Mesenchymal stem cell (in vitro differentiated cells and primary cell): ENCODE results near the gene RMND1.

Experiments used
- DNase-seq: peaks from one replicate; pipeline ENCODE4 v3.0.0-alpha.2; 2013
- H2AFZ ChIP-seq: one replicate; pipeline ENCODE4 v1.6.1; 2013; ENCODE audit warnings: low read depth, mild to moderate bottlenecking, control low read depth, inconsistent platforms, low read length, moderate library complexity
- H2AK5ac ChIP-seq: 2 replicates; pipeline ENCODE4 v1.6.1; 2013; ENCODE audit warnings: low read length, moderate library complexity, mild to moderate bottlenecking, inconsistent platforms; ENCODE audit not compliant: severe bottlenecking
- H2BK120ac ChIP-seq: one replicate; pipeline ENCODE4 v1.6.1; 2013; ENCODE audit warnings: low read depth, mild to moderate bottlenecking, inconsistent platforms, low read length, moderate library complexity
- H2BK12ac ChIP-seq, 2 experiments: one replicate each; pipeline ENCODE4 v1.6.1; 2013; ENCODE audit warnings: inconsistent platforms in 2 of 2, low read length in 2 of 2, mild to moderate bottlenecking in 2 of 2, moderate library complexity in 2 of 2, control low read depth in 1 of 2
- H2BK15ac ChIP-seq: one replicate; pipeline ENCODE4 v1.6.1; 2013; ENCODE audit warnings: mild to moderate bottlenecking, low read depth, inconsistent platforms; ENCODE audit not compliant: poor library complexity, severe bottlenecking
- H2BK5ac ChIP-seq: 2 replicates; pipeline ENCODE4 v1.6.1; 2013; ENCODE audit warnings: low read depth, mild to moderate bottlenecking, low read length, control low read depth, inconsistent platforms; ENCODE audit not compliant: poor library complexity, severe bottlenecking
- H3K14ac ChIP-seq, 2 experiments: one replicate each; pipeline ENCODE4 v1.6.1; 2013; ENCODE audit warnings: inconsistent platforms in 2 of 2, low read length in 2 of 2, control low read depth in 1 of 2, mild to moderate bottlenecking in 1 of 2, moderate library complexity in 1 of 2
- H3K18ac ChIP-seq, 2 experiments: one replicate each; pipeline ENCODE4 v1.6.1; 2013; ENCODE audit warnings: inconsistent platforms in 2 of 2, low read length in 2 of 2, control low read depth in 1 of 2, low read depth in 1 of 2, mild to moderate bottlenecking in 1 of 2
- H3K23ac ChIP-seq, 2 experiments: one replicate each; pipeline ENCODE4 v1.6.1; 2013; ENCODE audit warnings: inconsistent platforms in 2 of 2, low read length in 2 of 2, mild to moderate bottlenecking in 2 of 2, moderate library complexity in 2 of 2, control low read depth in 1 of 2
- H3K27ac ChIP-seq: 2 replicates; pipeline ENCODE4 v1.5.1; 2013; ENCODE audit warnings: mild to moderate bottlenecking, moderate library complexity, low read length, control low read depth, inconsistent platforms; ENCODE audit not compliant: poor library complexity, severe bottlenecking
- H3K27me3 ChIP-seq, 2 experiments: 2 replicates each; pipeline versions ENCODE4 v1.6.1 to v1.7.0; 2013; ENCODE audit warnings: low read length in 2 of 2, mild to moderate bottlenecking in 2 of 2, moderate library complexity in 2 of 2, control low read depth in 1 of 2, inconsistent platforms in 1 of 2; ENCODE audit not compliant: control insufficient read depth in 1 of 2, insufficient read depth in 1 of 2
- H3K36me3 ChIP-seq, 2 experiments: 2 replicates each; pipeline versions ENCODE4 v1.6.1 to v1.7.0; 2013; ENCODE audit warnings: low read length in 2 of 2, control low read depth in 1 of 2, inconsistent platforms in 1 of 2, low read depth in 1 of 2, mild to moderate bottlenecking in 1 of 2; ENCODE audit not compliant: insufficient read depth in 2 of 2, control insufficient read depth in 1 of 2
- H3K4ac ChIP-seq, 2 experiments: one replicate each; pipeline ENCODE4 v1.6.1; 2013; ENCODE audit warnings: inconsistent platforms in 2 of 2, low read length in 2 of 2, mild to moderate bottlenecking in 2 of 2, moderate library complexity in 2 of 2, control low read depth in 1 of 2, low read depth in 1 of 2
- H3K4me1 ChIP-seq: 2 replicates; pipeline ENCODE4 v1.6.1; 2013; ENCODE audit warnings: low read depth, low read length, control low read depth; ENCODE audit not compliant: control insufficient read depth, insufficient read depth
- H3K4me2 ChIP-seq: 2 replicates; pipeline ENCODE4 v1.6.1; 2013; ENCODE audit warnings: low read length, mild to moderate bottlenecking, inconsistent platforms; ENCODE audit not compliant: poor library complexity, severe bottlenecking
- H3K4me3 ChIP-seq, 2 experiments: 2 replicates each; pipeline versions ENCODE4 v1.5.1 to v1.7.0; 2013; ENCODE audit warnings: low read length in 2 of 2, mild to moderate bottlenecking in 2 of 2, control low read depth in 1 of 2, low read depth in 1 of 2; ENCODE audit not compliant: insufficient read depth in 1 of 2
- H3K79me1 ChIP-seq: replicated peaks from 2 replicates; pipeline ENCODE4 v1.6.1; 2013; ENCODE audit warnings: mild to moderate bottlenecking, control low read depth, low read length, inconsistent platforms; ENCODE audit not compliant: poor library complexity, severe bottlenecking
- H3K9ac ChIP-seq: 2 replicates; pipeline ENCODE4 v1.7.0; 2013; ENCODE audit warnings: mild to moderate bottlenecking, low read length, moderate library complexity
- H3K9me3 ChIP-seq: 2 replicates; pipeline ENCODE4 v1.7.0; 2013; ENCODE audit warnings: mild to moderate bottlenecking, low read length; ENCODE audit not compliant: control insufficient read depth
- H4K8ac ChIP-seq: one replicate; pipeline ENCODE4 v1.6.1; 2013; ENCODE audit warnings: inconsistent platforms, mild to moderate bottlenecking, low read length, moderate library complexity
- H4K91ac ChIP-seq: one replicate; pipeline ENCODE4 v1.6.1; 2013; ENCODE audit warnings: mild to moderate bottlenecking, low read length, inconsistent platforms
- WGBS: methylation state at CpG from one replicate; pipeline ENCODE4 v1.1.7; 2013; ENCODE audit warnings: mixed read lengths; 5-methylcytosine and 5-hydroxymethylcytosine counted together

Gene RMND1

GRCh38 chr6:151495380-151495779 is 43.5 kb upstream of the RMND1 start:
- no peaks in the 10 kb centered on the region for H3K9me3 ChIP-seq
- no peak overlapping the region for H3K18ac ChIP-seq
- no peak overlapping the region for H3K14ac ChIP-seq
- no peak overlapping the region for H3K27ac ChIP-seq
- H2BK5ac ChIP-seq, result no peak overlapping the region
- H3K4ac ChIP-seq, result no peak overlapping the region
- peaks cover 11% of the 10 kb centered on the region for H3K4me1 ChIP-seq
- no peaks in the 10 kb centered on the region for H3K79me1 ChIP-seq
- H2BK15ac ChIP-seq, result no peak overlapping the region
- H2AFZ ChIP-seq, result no peak overlapping the region
- 90% methylated on average over 9 of the region's 9 CpGs for WGBS
- H2AK5ac ChIP-seq, result no peak overlapping the region
- H2BK12ac ChIP-seq, result no peak overlapping the region
- no peak for DNase-seq
- H2BK120ac ChIP-seq, result no peak overlapping the region
- no peaks in the 10 kb centered on the region for H3K27me3 ChIP-seq
- no peak overlapping the region for H3K23ac ChIP-seq
- no peaks in the 10 kb centered on the region for H3K36me3 ChIP-seq
- no peak overlapping the region for H4K91ac ChIP-seq
- H3K4me3 ChIP-seq, result no peak overlapping the region
- no peak overlapping the region for H4K8ac ChIP-seq
- no peak overlapping the region for H3K4me2 ChIP-seq
- H3K9ac ChIP-seq, result no peak overlapping the region

- H3K9me3 ChIP-seq, result no peaks in the 10 kb centered on the region
- H3K4me3 ChIP-seq, result peak overlapping the region; percentile 74 to 82
- no peaks in the 10 kb centered on the region for H3K79me1 ChIP-seq
- H3K36me3 ChIP-seq, result no peaks in the 10 kb centered on the region
- H2AK5ac ChIP-seq, result no peak overlapping the region
- no peak overlapping the region for H3K23ac ChIP-seq
- H2BK120ac ChIP-seq, result no peak overlapping the region
- no peak overlapping the region for H2BK15ac ChIP-seq
- no peak overlapping the region for H3K27ac ChIP-seq
- DNase-seq, result no peak
- WGBS, result 48% methylated on average over 2 of the region's 4 CpGs
- H4K8ac ChIP-seq, result no peak overlapping the region
- H2AFZ ChIP-seq, result peak overlapping the region; percentile 43
- H3K4ac ChIP-seq, result no peak overlapping the region
- H3K4me2 ChIP-seq, result peak overlapping the region; percentile 90
- H3K9ac ChIP-seq, result peak overlapping the region; percentile 92
- no peak overlapping the region for H2BK12ac ChIP-seq
- H3K18ac ChIP-seq, result no peak overlapping the region
- no peak overlapping the region for H2BK5ac ChIP-seq
- no peaks in the 10 kb centered on the region for H3K27me3 ChIP-seq
- H3K14ac ChIP-seq, result no peak overlapping the region
- H3K4me1 ChIP-seq, result peaks cover 11% of the 10 kb centered on the region
- peak overlapping the region; percentile 68 for H4K91ac ChIP-seq
These were observed 43.0 kb upstream of the RMND1 start for GRCh38 chr6:151494936-151495320.

DNA sequence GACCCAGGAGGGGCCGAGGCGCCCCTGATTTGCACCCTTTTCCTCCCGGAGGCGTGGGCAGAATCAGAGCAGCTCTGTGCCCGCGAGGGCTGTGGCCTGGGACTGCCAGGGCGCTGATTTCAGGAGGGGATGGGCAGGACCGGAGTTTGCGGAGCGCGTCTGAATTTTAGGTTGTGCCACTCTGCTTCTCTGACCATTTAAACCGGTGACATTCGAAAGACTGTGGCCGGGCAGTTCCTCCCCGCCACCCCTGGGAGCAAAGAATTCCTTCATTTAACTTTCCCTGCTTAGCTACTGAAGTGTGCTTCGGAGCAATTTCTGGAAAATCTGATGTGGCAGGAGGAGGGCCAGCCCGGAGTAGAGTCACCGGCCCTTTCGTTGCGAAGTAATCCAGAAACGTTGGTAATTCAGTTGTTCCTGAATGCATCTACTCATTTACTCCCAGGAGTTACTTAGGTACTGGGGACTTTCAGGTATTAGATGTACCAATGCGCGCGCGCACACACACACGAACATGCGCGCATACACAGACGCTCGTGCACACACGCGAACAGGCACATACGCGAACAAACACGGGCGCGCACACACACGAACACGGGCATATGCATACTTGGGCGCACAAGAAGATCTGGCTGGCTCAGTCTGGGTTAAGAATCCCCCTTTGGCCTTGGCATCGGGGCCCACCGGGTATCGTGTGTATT is 42.5 kb upstream of the RMND1 start:
- H3K27me3 ChIP-seq, result no peaks in the 10 kb centered on the region
- H3K4me3 ChIP-seq, result peak overlapping the region; percentile 74 to 82
- peak overlapping the region; percentile 60 for H4K8ac ChIP-seq
- no peaks in the 10 kb centered on the region for H3K79me1 ChIP-seq
- 7% methylated on average over 42 of the region's 43 CpGs for WGBS
- peak overlapping the region; percentile 90 for H3K4me2 ChIP-seq
- no peaks in the 10 kb centered on the region for H3K36me3 ChIP-seq
- no peak overlapping the region for H2AK5ac ChIP-seq
- no peak overlapping the region for H3K14ac ChIP-seq
- peak overlapping the region; percentile 90 for H2BK15ac ChIP-seq
- H3K27ac ChIP-seq, result no peak overlapping the region
- H2BK5ac ChIP-seq, result no peak overlapping the region
- peak overlapping the region; percentile 92 for H3K9ac ChIP-seq
- H2AFZ ChIP-seq, result peak overlapping the region; percentile 43
- peak; percentile 70 for DNase-seq
- no peak overlapping the region for H2BK120ac ChIP-seq
- H3K4me1 ChIP-seq, result peaks cover 11% of the 10 kb centered on the region
- no peak overlapping the region for H3K23ac ChIP-seq
- H3K18ac ChIP-seq, result peak overlapping the region; percentile 43 to 72
- no peaks in the 10 kb centered on the region for H3K9me3 ChIP-seq
- H3K4ac ChIP-seq, result peak overlapping the region in 1 of 2 experiments; percentile 17
- peak overlapping the region in 1 of 2 experiments; percentile 33 for H2BK12ac ChIP-seq
- H4K91ac ChIP-seq, result peak overlapping the region; percentile 68

DNA sequence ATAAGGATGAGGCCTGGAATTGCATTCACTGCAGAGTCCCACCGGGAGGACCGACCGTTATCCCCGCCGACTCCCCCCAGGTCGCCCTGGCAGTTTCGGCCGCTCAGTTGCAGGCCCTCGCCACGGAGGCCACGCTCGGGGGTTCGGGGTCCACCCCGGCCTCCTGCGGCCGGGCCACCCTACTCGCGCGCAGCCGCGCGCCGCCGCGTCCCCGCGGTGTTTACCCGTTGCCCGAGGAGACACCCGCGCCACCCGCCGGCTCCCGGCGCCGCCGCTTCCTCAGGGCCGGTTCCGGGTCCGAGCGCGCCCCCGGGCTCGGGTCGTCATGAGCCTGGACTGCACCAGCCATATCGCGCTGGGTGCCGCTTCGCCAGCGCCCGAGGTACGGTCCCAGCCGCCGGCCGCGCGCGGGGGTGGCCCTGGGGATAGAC is 41.9 kb upstream of the RMND1 start, which contains the start of gene CCDC170:
Gene CCDC170 (plus strand): TSS at position 214 of the 431 bp plus-strand sequence. CDS start 112 bp downstream, at position 326.
- peak within 1 kb of the TSS in 1 of 2 experiments; percentile 72 for H3K23ac ChIP-seq

More for the DNA sequence above, 41.9 kb upstream of the RMND1 start, which contains the start of gene CCDC170:
- Histone ChIP-seq H3K18ac (peak within 1 kb of the TSS; percentile 43 to 77), H2AFZ (peak within 1 kb of the TSS; percentile 43), H2BK120ac (no peak within 1 kb of the TSS), H4K8ac (peak within 1 kb of the TSS; percentile 60), H3K14ac (peak within 1 kb of the TSS in 1 of 2 experiments; percentile 85), H3K27ac (no peak within 1 kb of the TSS), H2AK5ac (no peak within 1 kb of the TSS), H3K4me2 (peak within 1 kb of the TSS; percentile 90), H3K4me3 (peak within 1 kb of the TSS; percentile 74 to 82), H2BK15ac (peak within 1 kb of the TSS; percentile 90), H3K9me3 (no peaks in the 10 kb centered on the region), H3K27me3 (no peaks in the 10 kb centered on the region), H3K4me1 (peaks cover 11% of the 10 kb centered on the region), H2BK5ac (no peak within 1 kb of the TSS), H2BK12ac (peak within 1 kb of the TSS in 1 of 2 experiments; percentile 33), H3K79me1 (no peaks in the 10 kb centered on the region), H4K91ac (peak within 1 kb of the TSS; percentile 68), H3K4ac (peak within 1 kb of the TSS; percentile 12 to 17), H3K36me3 (no peaks in the 10 kb centered on the region), H3K9ac (peak within 1 kb of the TSS; percentile 92)
- WGBS, result 0% methylated on average over 40 of the region's 58 CpGs
- peak; percentile 32 for DNase-seq
